NCI-H2227 treated with DMSO at 0.1 percent for 48 hours (cell line): ENCODE data around the gene GPATCH11.

ENCODE experiments used
- DNase-seq: peaks from one replicate; lab custom pipeline; 2025; lab: John Stamatoyannopoulos, UW

GPATCH11 gene

DNA sequence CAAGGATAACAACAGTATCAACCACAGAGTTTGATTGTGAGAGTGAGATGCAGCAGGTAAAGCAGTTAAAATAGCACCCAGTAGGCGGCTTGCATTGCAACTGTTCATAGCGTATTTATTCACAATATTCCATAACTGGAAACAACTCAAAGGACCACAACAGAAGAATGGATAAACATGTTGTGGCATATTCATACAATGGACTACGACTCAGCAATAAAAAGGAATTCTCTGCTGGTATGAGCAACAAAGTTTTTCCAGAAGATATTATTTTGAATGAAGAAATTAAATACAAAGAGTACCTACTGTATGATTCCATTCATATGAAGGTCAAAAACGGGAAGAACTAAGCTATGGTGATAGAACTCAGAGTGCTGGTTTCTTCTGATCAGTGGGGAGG is 25.2 kb downstream of the GPATCH11 start:
- DNase-seq, result no peak

DNA sequence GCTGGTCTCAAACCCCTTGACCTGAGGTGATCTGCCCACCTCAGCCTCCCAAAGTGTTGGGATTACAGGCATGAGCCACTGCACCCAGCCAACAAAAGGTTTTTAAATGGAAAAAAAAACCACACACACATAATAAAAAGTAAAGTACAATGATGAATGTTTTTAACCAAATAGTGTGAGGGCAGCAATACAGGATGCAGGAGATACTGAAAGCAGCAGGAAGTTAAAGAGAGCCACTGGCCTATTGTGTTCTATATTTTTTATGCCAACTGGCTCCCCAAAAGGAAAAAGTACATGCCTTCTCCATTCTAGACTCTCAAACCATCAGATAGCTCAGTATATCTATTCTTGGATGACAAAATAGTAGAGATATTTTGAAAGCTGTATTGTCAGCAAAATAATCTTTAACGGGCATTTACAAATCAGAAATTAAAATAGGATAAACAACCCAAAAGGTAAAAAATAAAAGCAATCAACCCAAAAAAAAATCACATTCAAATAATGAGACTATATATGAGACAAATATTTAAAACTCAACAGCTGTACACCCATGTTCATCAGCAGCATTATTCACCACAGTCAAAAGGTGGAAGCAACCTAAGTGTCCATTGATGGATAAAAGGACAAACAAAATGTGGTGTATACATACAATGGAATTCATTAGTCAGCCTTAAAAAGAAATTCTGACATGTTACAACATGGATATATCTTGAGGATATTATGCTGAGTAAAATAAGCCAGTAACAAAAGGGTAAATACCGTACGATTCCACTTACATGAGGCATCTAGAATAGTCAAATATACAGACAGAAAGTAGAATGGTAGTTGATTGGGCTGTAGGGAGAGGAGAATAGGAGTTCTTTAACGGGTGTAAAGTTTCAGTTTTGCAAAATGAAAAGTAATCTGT is 26.2 kb downstream of the GPATCH11 start:
- no peak for DNase-seq

DNA sequence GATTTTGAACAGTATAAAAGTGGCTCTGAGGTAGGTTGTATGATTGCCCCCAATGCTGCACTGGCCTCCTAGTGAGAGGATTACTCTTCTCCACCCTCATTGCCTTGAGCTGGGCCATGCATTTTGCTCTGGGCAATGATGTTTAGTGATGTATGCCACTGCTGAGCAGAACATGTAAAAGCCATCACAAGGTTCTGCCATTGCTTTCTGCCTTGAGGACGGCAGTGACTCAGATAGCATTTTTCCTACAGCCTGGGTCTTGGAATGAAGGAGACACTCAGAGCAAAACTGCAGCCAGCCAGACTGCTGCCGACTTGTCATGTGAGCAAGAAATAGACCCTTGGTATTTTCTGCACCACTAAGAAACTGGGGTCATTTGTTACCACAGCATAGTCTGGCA is 27.6 kb downstream of the GPATCH11 start:
- no peak for DNase-seq

DNA sequence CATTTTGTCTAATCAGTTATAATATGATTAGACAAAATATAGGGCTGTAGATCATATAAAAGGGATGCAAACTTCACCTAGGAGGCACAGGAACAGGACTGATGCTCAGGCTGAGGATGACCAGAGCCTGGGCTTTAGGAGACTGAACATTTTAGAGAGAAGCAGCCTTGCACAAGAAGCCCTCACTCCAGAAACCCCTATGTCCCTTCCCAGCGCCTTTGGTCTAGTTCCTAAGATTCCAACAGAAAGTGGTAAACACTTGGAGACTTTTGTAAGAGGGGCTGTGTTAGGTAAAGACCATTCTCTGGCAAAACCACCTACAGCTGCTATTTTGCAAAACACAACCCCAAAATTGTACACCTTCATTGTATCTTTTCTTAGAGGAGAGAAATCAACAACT is 33.2 kb downstream of the GPATCH11 start:
- DNase-seq, result no peak

DNA sequence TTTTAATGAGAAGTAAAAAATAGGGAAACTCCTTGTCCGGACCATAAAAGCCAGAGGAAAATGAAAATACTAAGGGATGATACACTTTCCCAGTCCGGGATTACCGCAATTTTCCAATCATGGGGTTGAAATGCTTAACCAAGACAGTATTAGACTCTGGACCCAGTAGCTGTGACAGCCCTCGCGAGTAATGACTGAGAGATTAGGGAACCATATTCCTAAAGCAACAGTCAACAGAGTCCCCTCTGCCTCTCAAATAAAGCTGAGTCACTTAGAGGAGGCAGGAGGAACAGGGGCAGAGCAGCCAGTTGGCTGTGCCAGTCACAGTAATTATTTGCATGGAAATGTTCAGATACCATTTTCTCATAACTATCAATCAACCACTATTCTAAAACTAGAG is 34.8 kb downstream of the GPATCH11 start:
- DNase-seq, result no peak

DNA sequence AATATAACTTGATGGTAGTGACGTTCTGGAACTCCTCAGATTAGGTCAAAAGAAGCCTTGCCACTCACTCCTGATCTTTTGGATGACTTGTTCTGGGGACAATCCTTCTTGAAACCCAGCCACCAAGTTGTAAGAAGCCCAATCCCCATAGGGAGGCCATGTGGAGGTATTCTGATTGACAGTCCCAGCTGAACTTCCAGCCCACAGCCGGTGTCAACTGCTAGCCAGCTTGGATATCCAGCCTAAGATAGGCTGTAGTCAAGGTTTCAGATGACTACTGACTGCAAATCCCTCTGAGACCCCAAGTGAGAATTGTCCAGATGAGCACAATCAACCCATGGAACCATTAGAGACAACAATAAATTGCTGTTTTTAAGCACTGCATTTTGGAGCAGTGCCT is 41.1 kb downstream of the GPATCH11 start:
- no peak for DNase-seq

DNA sequence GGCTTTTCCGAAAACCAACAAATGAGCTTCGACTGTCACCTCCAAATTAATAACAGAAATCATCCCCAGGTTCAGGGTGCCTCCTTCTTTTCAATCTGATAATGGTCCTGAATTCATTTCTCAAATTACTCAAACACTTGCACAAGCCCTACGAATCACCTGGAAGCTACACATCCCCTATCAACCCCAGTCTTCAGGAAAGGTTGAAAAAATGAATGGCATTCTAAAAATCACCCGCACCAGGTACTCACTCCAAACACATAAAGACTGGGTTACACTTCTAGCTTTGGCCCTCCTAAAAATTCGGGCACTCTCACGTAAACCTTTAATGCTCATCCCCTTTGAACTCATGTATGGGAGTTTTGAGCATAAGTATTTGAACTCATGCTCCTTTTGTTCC is 48.6 kb downstream of the GPATCH11 start:
- no peak for DNase-seq

DNA sequence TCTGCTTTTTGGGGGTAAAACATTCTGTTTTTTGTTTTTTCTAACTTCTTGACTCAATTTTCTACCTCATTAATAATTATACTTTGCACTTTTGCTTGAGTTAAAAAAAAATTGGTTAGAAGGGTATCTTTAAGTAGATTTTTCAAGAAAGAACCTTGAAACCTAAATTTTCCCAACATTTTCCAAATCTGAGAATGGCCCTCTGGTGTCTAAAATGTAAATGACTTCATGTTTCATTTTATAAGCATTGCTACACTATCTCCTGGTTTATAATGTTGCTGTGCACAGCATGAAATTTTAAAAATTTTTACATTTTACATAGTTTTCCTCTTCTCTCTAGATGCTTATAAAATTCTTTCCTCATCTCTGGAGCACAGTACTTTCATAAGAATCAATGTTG is 58.2 kb downstream of the GPATCH11 start:
- DNase-seq, result no peak

DNA sequence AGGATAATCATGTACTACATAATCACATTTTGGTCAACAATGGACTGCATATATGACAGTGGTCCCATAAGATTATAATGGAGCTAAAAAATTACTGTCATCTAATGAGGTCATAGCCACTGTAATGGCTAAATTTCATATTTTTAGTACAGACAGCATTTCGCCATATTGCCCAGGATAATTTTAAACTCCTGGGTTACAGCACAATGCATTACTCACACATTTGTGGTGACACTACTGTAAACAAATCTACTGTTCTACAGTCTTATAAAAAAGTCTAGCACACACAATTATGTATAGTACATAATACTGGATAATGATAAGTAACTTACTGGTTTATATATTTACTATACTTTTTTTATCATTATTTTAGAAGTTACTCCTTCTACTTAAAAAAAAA is 59.7 kb downstream of the GPATCH11 start:
- DNase-seq, result no peak

DNA sequence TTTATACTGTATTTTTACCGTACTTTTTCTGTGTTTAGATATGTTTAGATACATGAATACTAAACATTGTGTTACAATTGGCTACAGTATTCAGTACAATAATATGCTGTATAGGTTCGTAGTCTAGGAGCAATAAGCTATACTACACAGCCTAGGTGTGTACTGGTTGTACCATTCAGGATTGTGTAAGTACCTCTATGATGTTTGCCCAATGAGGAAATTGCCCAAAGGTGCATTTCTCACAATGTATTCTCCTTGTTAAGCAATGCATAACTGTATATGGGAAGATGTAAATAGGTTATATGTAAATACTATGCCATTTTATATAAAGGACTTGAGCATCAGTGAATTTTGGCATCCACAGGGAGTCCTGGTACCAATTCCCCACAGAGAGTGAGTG is 61.7 kb downstream of the GPATCH11 start:
- DNase-seq, result no peak

DNA sequence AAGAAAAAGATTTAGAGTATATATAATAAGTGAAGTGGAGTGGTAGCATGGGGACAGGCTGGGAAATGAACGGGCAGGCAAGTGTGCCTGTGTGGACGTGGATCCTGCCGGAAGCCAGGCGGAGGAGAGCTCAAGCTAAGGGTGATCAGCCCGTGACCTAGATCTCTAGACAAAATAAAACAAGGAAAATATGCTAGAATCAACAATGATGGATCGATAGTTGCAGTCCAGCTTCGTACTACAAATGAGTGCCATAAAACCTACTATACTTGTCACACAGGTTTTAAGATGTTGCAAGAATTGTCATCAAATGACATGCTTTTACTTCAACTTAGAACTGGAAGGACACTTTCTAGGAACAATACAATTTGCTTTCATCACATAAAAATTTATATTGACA is 64.0 kb downstream of the GPATCH11 start:
- DNase-seq, result no peak
